ENCODE measurements around the gene SGCD.

The SGCD gene

DNA sequence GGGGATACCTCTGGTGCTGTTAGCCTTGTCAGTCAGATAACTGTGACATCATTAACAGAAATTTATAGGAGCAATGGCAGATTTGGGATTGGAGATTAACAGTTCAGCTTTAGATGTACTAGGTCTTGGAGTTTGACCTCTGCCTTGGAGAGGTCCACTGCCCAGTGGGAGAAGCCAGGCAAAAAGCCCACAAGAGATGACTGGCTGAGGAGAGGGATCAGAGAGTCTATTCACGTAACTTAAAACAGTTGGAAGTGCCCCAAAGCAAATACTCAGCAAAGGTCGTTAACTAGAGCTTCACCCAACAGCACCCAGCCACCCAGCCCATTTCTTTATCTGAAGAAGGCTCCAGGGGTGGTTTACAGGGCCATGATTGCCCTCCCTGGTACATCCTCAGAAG, 290.5 kb downstream of the SGCD start:
- DNase-seq, result no peak
- Histone ChIP-seq H3K36me3 (no peaks in the 10 kb centered on the region), H3K4me3 (ENCODE audit: low read depth, low read length) (no peak overlapping the region), H3K4me1 (no peaks in the 10 kb centered on the region), H3K9me3 (no peaks in the 10 kb centered on the region; the same call in 1 of the 2 replicates), H3K27me3 (no peaks in the 10 kb centered on the region)
- TF ChIP-seq, protein P1, sequence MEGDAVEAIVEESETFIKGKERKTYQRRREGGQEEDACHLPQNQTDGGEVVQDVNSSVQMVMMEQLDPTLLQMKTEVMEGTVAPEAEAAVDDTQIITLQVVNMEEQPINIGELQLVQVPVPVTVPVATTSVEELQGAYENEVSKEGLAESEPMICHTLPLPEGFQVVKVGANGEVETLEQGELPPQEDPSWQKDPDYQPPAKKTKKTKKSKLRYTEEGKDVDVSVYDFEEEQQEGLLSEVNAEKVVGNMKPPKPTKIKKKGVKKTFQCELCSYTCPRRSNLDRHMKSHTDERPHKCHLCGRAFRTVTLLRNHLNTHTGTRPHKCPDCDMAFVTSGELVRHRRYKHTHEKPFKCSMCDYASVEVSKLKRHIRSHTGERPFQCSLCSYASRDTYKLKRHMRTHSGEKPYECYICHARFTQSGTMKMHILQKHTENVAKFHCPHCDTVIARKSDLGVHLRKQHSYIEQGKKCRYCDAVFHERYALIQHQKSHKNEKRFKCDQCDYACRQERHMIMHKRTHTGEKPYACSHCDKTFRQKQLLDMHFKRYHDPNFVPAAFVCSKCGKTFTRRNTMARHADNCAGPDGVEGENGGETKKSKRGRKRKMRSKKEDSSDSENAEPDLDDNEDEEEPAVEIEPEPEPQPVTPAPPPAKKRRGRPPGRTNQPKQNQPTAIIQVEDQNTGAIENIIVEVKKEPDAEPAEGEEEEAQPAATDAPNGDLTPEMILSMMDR (IDR thresholded peaks at IDR 0.05; ENCODE audit: low read depth, low read length), result no peak

DNA sequence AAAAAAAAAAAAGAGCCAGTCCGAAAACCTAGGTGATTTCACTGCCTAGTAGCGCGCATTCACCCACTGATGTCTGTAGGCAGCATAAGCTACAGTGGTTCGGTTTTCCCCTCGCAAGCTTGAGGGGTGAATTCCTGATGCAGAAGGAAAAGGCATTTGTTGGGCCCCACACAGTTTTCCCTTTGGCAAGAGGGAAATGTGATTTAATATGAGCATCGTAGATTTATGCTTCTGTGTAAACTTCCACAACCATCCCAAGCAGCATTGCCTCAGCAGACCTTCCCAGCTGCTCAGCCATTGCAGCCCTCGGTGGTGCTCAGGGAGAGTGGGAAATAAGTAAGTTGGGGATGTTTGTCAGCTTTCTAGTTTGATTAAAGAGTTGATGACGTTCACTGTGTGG, 291.6 kb downstream of the SGCD start:
- no peaks in the 10 kb centered on the region for H3K36me3 ChIP-seq
- H3K9me3 ChIP-seq, result no peaks in the 10 kb centered on the region
- no peaks in the 10 kb centered on the region for H3K27me3 ChIP-seq
- DNase-seq, result no peak
- H3K4me3 ChIP-seq (ENCODE audit: low read depth, low read length), result no peak overlapping the region
- TF ChIP-seq, protein P1 (IDR thresholded peaks at IDR 0.05; ENCODE audit: low read depth, low read length), result no peak
- no peaks in the 10 kb centered on the region for H3K4me1 ChIP-seq

DNA sequence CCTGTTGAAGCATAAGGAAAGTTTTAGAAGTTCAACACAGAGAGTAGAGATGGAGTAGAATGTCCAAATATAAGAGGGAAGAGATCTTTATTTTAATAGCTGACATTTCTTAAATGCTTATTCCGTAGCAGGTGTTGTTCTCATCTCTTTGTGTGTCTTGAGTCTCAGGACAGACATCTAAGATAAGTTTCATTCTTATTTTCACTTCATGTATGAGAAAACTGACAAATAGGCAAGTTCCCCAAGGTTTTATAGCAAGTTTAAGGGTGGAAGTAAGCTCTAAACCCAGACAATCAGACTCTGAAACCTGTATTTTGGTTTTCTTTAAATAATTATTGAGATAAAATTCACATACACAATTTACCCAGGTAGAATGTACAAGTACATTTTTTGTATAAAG, 294.8 kb downstream of the SGCD start:
- no peak for DNase-seq
- Histone ChIP-seq H3K4me3 (ENCODE audit: low read depth, low read length) (no peak overlapping the region), H3K36me3 (no peaks in the 10 kb centered on the region), H3K9me3 (no peaks in the 10 kb centered on the region), H3K27me3 (no peaks in the 10 kb centered on the region), H3K4me1 (no peaks in the 10 kb centered on the region)
- TF ChIP-seq, protein P1 (IDR thresholded peaks at IDR 0.05; ENCODE audit: low read depth, low read length), result no peak

GRCh38 chr5:156623381-156624040, 296.5 kb downstream of the SGCD start:
- TF ChIP-seq, protein P1 (IDR thresholded peaks at IDR 0.05; ENCODE audit: low read depth, low read length), result no peak
- H3K27me3 ChIP-seq, result no peaks in the 10 kb centered on the region
- H3K4me1 ChIP-seq, result no peaks in the 10 kb centered on the region
- DNase-seq, result no peak
- no peaks in the 10 kb centered on the region for H3K9me3 ChIP-seq
- H3K36me3 ChIP-seq, result no peaks in the 10 kb centered on the region
- no peak overlapping the region for H3K4me3 ChIP-seq (ENCODE audit: low read depth, low read length)

GRCh38 chr5:156624686-156625085, 297.7 kb downstream of the SGCD start:
- Histone ChIP-seq H3K36me3 (no peaks in the 10 kb centered on the region), H3K9me3 (no peaks in the 10 kb centered on the region), H3K4me1 (no peaks in the 10 kb centered on the region), H3K4me3 (ENCODE audit: low read depth, low read length) (no peak overlapping the region), H3K27me3 (no peaks in the 10 kb centered on the region)
- TF ChIP-seq, protein P1 (IDR thresholded peaks at IDR 0.05; ENCODE audit: low read depth, low read length), result no peak
- no peak for DNase-seq

GRCh38 chr5:156628421-156628820, 301.5 kb downstream of the SGCD start:
- H3K27me3 ChIP-seq, result no peaks in the 10 kb centered on the region
- TF ChIP-seq, protein P1 (IDR thresholded peaks at IDR 0.05; ENCODE audit: low read depth, low read length), result no peak
- no peaks in the 10 kb centered on the region for H3K4me1 ChIP-seq
- no peak overlapping the region for H3K4me3 ChIP-seq (ENCODE audit: low read depth, low read length)
- DNase-seq, result no peak
- H3K9me3 ChIP-seq, result no peaks in the 10 kb centered on the region
- H3K36me3 ChIP-seq, result no peaks in the 10 kb centered on the region

Measured in BE2C (cell line).